ENCODE results near the gene GIT1.

GIT1 gene

GRCh38 chr17:29629839-29630238, 40.4 kb upstream of the GIT1 start:
- Histone ChIP-seq H3K4me2 (ENCODE audit: low read length) (no peak overlapping the region), H3K4me3 (ENCODE audit: low read depth, low read length, poor library complexity, severe bottlenecking) (no peak overlapping the region), H3K9me3 (ENCODE audit: low read length) (no peaks in the 10 kb centered on the region), H3K9ac (ENCODE audit: low read length) (no peak overlapping the region), H3K79me2 (ENCODE audit: insufficient read depth, low read length) (no peaks in the 10 kb centered on the region), H4K20me1 (ENCODE audit: insufficient read depth, low read length) (0 out of 2 replicates have a peak, but pooled peaks cover 3% of the 10 kb centered on the region), H3K36me3 (ENCODE audit: insufficient read depth, low read length) (peaks cover 74% of the 10 kb centered on the region), H3K27ac (ENCODE audit: low read depth, low read length, poor library complexity, severe bottlenecking) (no peak overlapping the region), H3K9me2 (ENCODE audit: low read depth, low read length) (no peaks in the 10 kb centered on the region), H2AFZ (ENCODE audit: low read length) (no peak overlapping the region), H3K4me1 (ENCODE audit: insufficient read depth, low read length, severe bottlenecking) (no peaks in the 10 kb centered on the region), H3F3A (ENCODE audit: insufficient read depth, low read length) (no peaks in the 10 kb centered on the region), H3K27me3 (ENCODE audit: insufficient read depth, low read length) (no peaks in the 10 kb centered on the region)
- no peak for TF ChIP-seq EZH2 (IDR thresholded peaks at IDR 0.05; ENCODE audit: borderline replicate concordance, low read length)
- TF ChIP-seq CTCF (IDR thresholded peaks at IDR 0.05; ENCODE audit: low read length): no peak

GRCh38 chr17:29628644-29629043, 39.2 kb upstream of the GIT1 start:
- no peaks in the 10 kb centered on the region for H3F3A ChIP-seq (ENCODE audit: insufficient read depth, low read length)
- H3K27me3 ChIP-seq (ENCODE audit: insufficient read depth, low read length): no peaks in the 10 kb centered on the region
- H4K20me1 ChIP-seq (ENCODE audit: insufficient read depth, low read length): 0 out of 2 replicates have a peak, but pooled peaks cover 3% of the 10 kb centered on the region
- no peaks in the 10 kb centered on the region for H3K79me2 ChIP-seq (ENCODE audit: insufficient read depth, low read length)
- H3K36me3 ChIP-seq (ENCODE audit: insufficient read depth, low read length): peaks cover 65% of the 10 kb centered on the region
- H3K9me2 ChIP-seq (ENCODE audit: low read depth, low read length): no peaks in the 10 kb centered on the region
- no peak overlapping the region for H3K27ac ChIP-seq (ENCODE audit: low read depth, low read length, poor library complexity, severe bottlenecking)
- no peak for TF ChIP-seq EZH2 (IDR thresholded peaks at IDR 0.05; ENCODE audit: borderline replicate concordance, low read length)
- TF ChIP-seq CTCF (IDR thresholded peaks at IDR 0.05; ENCODE audit: low read length): no peak
- H3K9ac ChIP-seq (ENCODE audit: low read length): no peak overlapping the region
- no peak overlapping the region for H3K4me3 ChIP-seq (ENCODE audit: low read depth, low read length, poor library complexity, severe bottlenecking)
- no peak overlapping the region for H2AFZ ChIP-seq (ENCODE audit: low read length)
- H3K4me2 ChIP-seq (ENCODE audit: low read length): no peak overlapping the region
- H3K4me1 ChIP-seq (ENCODE audit: insufficient read depth, low read length, severe bottlenecking): peaks cover under 1% of the 10 kb centered on the region
- H3K9me3 ChIP-seq (ENCODE audit: low read length): no peaks in the 10 kb centered on the region

- Histone ChIP-seq H3K4me3 (ENCODE audit: low read depth, low read length, poor library complexity, severe bottlenecking) (no peak overlapping the region), H3K9me3 (ENCODE audit: low read length) (no peaks in the 10 kb centered on the region), H3K79me2 (ENCODE audit: insufficient read depth, low read length) (no peaks in the 10 kb centered on the region), H4K20me1 (ENCODE audit: insufficient read depth, low read length) (no peaks in the 10 kb centered on the region), H3K4me2 (ENCODE audit: low read length) (no peak overlapping the region), H3K9me2 (ENCODE audit: low read depth, low read length) (no peaks in the 10 kb centered on the region), H3K4me1 (ENCODE audit: insufficient read depth, low read length, severe bottlenecking) (peaks cover 7% of the 10 kb centered on the region), H2AFZ (ENCODE audit: low read length) (no peak overlapping the region), H3K36me3 (ENCODE audit: insufficient read depth, low read length) (peaks cover 58% of the 10 kb centered on the region), H3K27ac (ENCODE audit: low read depth, low read length, poor library complexity, severe bottlenecking) (no peak overlapping the region), H3F3A (ENCODE audit: insufficient read depth, low read length) (no peaks in the 10 kb centered on the region), H3K27me3 (ENCODE audit: insufficient read depth, low read length) (no peaks in the 10 kb centered on the region), H3K9ac (ENCODE audit: low read length) (no peak overlapping the region)
- TF ChIP-seq CTCF (IDR thresholded peaks at IDR 0.05; ENCODE audit: low read length): no peak
- no peak for TF ChIP-seq EZH2 (IDR thresholded peaks at IDR 0.05; ENCODE audit: borderline replicate concordance, low read length)
Observed at GRCh38 chr17:29627951-29628350, 38.5 kb upstream of the GIT1 start.
